ENCODE measurements around the gene RAB3IL1. TPM values are rescaled to one million over a fixed set of nuclear protein-coding genes. Genes with fewer than 3 reads are reported as not detected.
A peak's percentile ranks its signal among the peaks of the same experiment; 100 is the strongest.

RAB3IL1 gene
- total RNA-seq, 1 experiment from 2014 or later, result 2.3 TPM

- POLR2A ChIA-PET, result no interaction called here
- no peak for DNase-seq (ENCODE audit: unreplicated experiment)
- H3K27me3 Mint-ChIP-seq (ENCODE audit: insufficient read depth, unreplicated experiment), result no peaks in the 10 kb centered on the region
These were observed 54.4 kb downstream of the RAB3IL1 start for GRCh38 chr11:61862714-61863547.

GRCh38 chr11:61861634-61862033 is 55.7 kb downstream of the RAB3IL1 start:
- Mint-ChIP-seq H3K9me3 (ENCODE audit: unreplicated experiment) (no peaks in the 10 kb centered on the region), H3K36me3 (ENCODE audit: insufficient read depth, unreplicated experiment) (peaks cover 21% of the 10 kb centered on the region), H3K27me3 (ENCODE audit: insufficient read depth, unreplicated experiment) (no peaks in the 10 kb centered on the region), H3K27ac (ENCODE audit: low read depth, unreplicated experiment) (peak overlapping the region; percentile 71), H3K4me3 (ENCODE audit: unreplicated experiment) (no peak overlapping the region), H3K4me1 (ENCODE audit: insufficient read depth, unreplicated experiment) (peaks cover 6% of the 10 kb centered on the region)
- no peak for DNase-seq (ENCODE audit: unreplicated experiment)
- ChIA-PET CTCF (interaction anchor here (0.6 kb wide), 1 partner anchor 52 kb away, joined by 4 read pairs; no protein-coding TSS in a partner anchor), POLR2A (no interaction called here)
- no TSS peak for BruUV-seq (replicated peaks)
- TF ChIP-seq CTCF (IDR thresholded peaks at IDR 0.05; ENCODE audit: unreplicated experiment), result no peak
- intact Hi-C loops (cut with micrococcal nuclease), result no loop called here

More at GRCh38 chr11:61862714-61863547, 54.4 kb downstream of the RAB3IL1 start:
- CTCF ChIA-PET, result no interaction called here
- H3K27ac Mint-ChIP-seq (ENCODE audit: low read depth, unreplicated experiment), result peak overlapping the region; percentile 71
- TF ChIP-seq CTCF (IDR thresholded peaks at IDR 0.05; ENCODE audit: unreplicated experiment), result no peak
- no TSS peak for BruUV-seq (replicated peaks)
- intact Hi-C loops (cut with micrococcal nuclease), result no loop called here
- peaks cover 21% of the 10 kb centered on the region for H3K36me3 Mint-ChIP-seq (ENCODE audit: insufficient read depth, unreplicated experiment)
- peaks cover 6% of the 10 kb centered on the region for H3K4me1 Mint-ChIP-seq (ENCODE audit: insufficient read depth, unreplicated experiment)
- no peaks in the 10 kb centered on the region for H3K9me3 Mint-ChIP-seq (ENCODE audit: unreplicated experiment)
- H3K4me3 Mint-ChIP-seq (ENCODE audit: unreplicated experiment), result no peak overlapping the region

- ChIA-PET POLR2A (no interaction called here), CTCF (interaction anchor here (0.6 to 1.3 kb wide), 2 partner anchors 9 to 222 kb away, joined by 3 to 4 read pairs; no protein-coding TSS in a partner anchor)
- DNase-seq (ENCODE audit: unreplicated experiment), result peak; percentile 77
- intact Hi-C loops (cut with micrococcal nuclease), result no loop called here
- Mint-ChIP-seq H3K27ac (ENCODE audit: low read depth, unreplicated experiment) (no peak overlapping the region), H3K9me3 (ENCODE audit: unreplicated experiment) (no peaks in the 10 kb centered on the region), H3K4me3 (ENCODE audit: unreplicated experiment) (no peak overlapping the region), H3K27me3 (ENCODE audit: insufficient read depth, unreplicated experiment) (no peaks in the 10 kb centered on the region), H3K36me3 (ENCODE audit: insufficient read depth, unreplicated experiment) (peaks cover 21% of the 10 kb centered on the region), H3K4me1 (ENCODE audit: insufficient read depth, unreplicated experiment) (peaks cover 6% of the 10 kb centered on the region)
- no peak for TF ChIP-seq CTCF (IDR thresholded peaks at IDR 0.05; ENCODE audit: unreplicated experiment)
- no TSS peak for BruUV-seq (replicated peaks)
These were observed 57.1 kb downstream of the RAB3IL1 start for GRCh38 chr11:61860054-61860903.

Measured in MCF 10A (cell line).